ENCODE measurements around the gene IGF1. TPM values are rescaled to one million over a fixed set of nuclear protein-coding genes. Genes with fewer than 3 reads are reported as not detected.
A peak's percentile ranks its signal among the peaks of the same experiment; 100 is the strongest.

The IGF1 gene
- total and polyA plus RNA-seq, 12 donors = 1.7 to 28.4 (median 16.5) TPM

DNA sequence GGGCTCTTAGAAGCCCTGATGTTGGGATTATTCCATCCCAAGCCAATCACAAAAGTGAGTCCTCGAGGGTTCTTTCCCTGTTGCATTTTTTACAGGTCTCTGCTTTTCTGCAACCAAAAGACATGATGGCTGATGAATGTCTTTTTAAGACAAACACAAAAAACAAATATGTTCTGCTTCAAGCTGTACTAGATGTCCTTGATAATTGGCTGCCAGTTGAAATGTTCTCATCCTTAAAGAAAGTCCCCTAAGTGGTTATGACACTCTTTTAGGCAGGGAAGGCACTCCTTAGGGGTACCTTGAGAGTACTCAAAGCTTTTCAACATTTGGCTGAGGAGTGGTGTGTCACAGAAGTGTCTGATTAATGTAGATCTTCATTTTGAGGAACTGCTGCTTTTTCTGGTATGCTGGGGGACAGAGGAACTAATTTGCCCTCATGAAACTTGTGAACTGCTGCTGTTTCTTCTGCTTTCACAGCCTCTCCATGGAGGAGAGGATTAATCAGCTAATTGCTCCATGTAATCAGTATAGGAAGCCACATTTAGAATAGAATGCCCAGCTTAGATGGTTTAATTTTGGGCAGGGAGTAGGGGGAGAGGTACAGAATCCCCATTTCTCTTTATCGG is 22.8 kb upstream of the IGF1 start:
- TF ChIP-seq, protein P1, sequence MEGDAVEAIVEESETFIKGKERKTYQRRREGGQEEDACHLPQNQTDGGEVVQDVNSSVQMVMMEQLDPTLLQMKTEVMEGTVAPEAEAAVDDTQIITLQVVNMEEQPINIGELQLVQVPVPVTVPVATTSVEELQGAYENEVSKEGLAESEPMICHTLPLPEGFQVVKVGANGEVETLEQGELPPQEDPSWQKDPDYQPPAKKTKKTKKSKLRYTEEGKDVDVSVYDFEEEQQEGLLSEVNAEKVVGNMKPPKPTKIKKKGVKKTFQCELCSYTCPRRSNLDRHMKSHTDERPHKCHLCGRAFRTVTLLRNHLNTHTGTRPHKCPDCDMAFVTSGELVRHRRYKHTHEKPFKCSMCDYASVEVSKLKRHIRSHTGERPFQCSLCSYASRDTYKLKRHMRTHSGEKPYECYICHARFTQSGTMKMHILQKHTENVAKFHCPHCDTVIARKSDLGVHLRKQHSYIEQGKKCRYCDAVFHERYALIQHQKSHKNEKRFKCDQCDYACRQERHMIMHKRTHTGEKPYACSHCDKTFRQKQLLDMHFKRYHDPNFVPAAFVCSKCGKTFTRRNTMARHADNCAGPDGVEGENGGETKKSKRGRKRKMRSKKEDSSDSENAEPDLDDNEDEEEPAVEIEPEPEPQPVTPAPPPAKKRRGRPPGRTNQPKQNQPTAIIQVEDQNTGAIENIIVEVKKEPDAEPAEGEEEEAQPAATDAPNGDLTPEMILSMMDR (IDR thresholded peaks at IDR 0.05) = no peak
- no peak for TF ChIP-seq POLR2A (IDR thresholded peaks at IDR 0.05)
- intact Hi-C loops (cut with DNase I) = no loop called here
- H3K27me3 ChIP-seq = no peaks in the 10 kb centered on the region
- peaks cover 0 to 12% of the 10 kb centered on the region in 2 donors for H3K4me1 ChIP-seq (replicated peaks in 1 of 2)
- H3K27ac ChIP-seq = peak overlapping the region in 1 of 5 donors; percentile 20
- no peaks in the 10 kb centered on the region for H3K9me3 ChIP-seq (replicated peaks in 1 of 3)
- no peaks in the 10 kb centered on the region for H3K36me3 ChIP-seq (replicated peaks in 1 of 2)
- 65 to 80% (median 69%) methylated on average over 2 of the region's 2 CpGs for WGBS, 4 donors
- H3K4me3 ChIP-seq = no peak overlapping the region
- DNase-seq = no peak

GRCh38 chr12:102501773-102502172 is 21.4 kb upstream of the IGF1 start:
- intact Hi-C loops (cut with DNase I) = no loop called here
- DNase-seq = no peak
- Histone ChIP-seq H3K27ac (no peak overlapping the region), H3K27me3 (no peaks in the 10 kb centered on the region), H3K4me3 (peak overlapping the region in 1 of 4 donors; percentile 5), H3K9me3 (replicated peaks in 1 of 3) (no peaks in the 10 kb centered on the region), H3K36me3 (replicated peaks in 1 of 2) (no peaks in the 10 kb centered on the region), H3K4me1 (replicated peaks in 1 of 2) (peaks cover 0 to 12% of the 10 kb centered on the region in 2 donors)
- TF ChIP-seq, protein P1 (IDR thresholded peaks at IDR 0.05) = no peak
- TF ChIP-seq POLR2A (IDR thresholded peaks at IDR 0.05) = no peak
- WGBS, 4 donors = 27 to 49% (median 36%) methylated on average over 5 of the region's 5 CpGs

- peaks cover 0 to 12% of the 10 kb centered on the region in 2 donors for H3K4me1 ChIP-seq (replicated peaks in 1 of 2)
- H3K27ac ChIP-seq = no peak overlapping the region
- no peaks in the 10 kb centered on the region for H3K9me3 ChIP-seq (replicated peaks in 1 of 3)
- no peaks in the 10 kb centered on the region for H3K27me3 ChIP-seq
- DNase-seq = peak in 1 of 7 donors; percentile 16
- intact Hi-C loops (cut with DNase I) = no loop called here
- 32 to 58% (median 39%) methylated on average over 1 of the region's 1 CpG for WGBS, 4 donors
- H3K4me3 ChIP-seq = no peak overlapping the region
- TF ChIP-seq, protein P1 (IDR thresholded peaks at IDR 0.05) = no peak
- no peak for TF ChIP-seq POLR2A (IDR thresholded peaks at IDR 0.05)
- H3K36me3 ChIP-seq (replicated peaks in 1 of 2) = no peaks in the 10 kb centered on the region
Observed at GRCh38 chr12:102498471-102498870, 18.1 kb upstream of the IGF1 start.

- Histone ChIP-seq H3K27me3 (no peaks in the 10 kb centered on the region), H3K4me3 (no peak overlapping the region), H3K4me1 (replicated peaks in 1 of 2) (peaks cover 0 to 7% of the 10 kb centered on the region in 2 donors), H3K9me3 (replicated peaks in 1 of 3) (no peaks in the 10 kb centered on the region), H3K27ac (no peak overlapping the region), H3K36me3 (replicated peaks in 1 of 2) (no peaks in the 10 kb centered on the region)
- TF ChIP-seq POLR2A (IDR thresholded peaks at IDR 0.05) = no peak
- TF ChIP-seq, protein P1 (IDR thresholded peaks at IDR 0.05) = no peak
- DNase-seq = no peak
- 64 to 70% (median 67%) methylated on average over 1 of the region's 1 CpG for WGBS, 4 donors
- intact Hi-C loops (cut with DNase I) = no loop called here
Observed at GRCh38 chr12:102497743-102498142, 17.4 kb upstream of the IGF1 start.

Measured in adrenal gland (tissue), 12 donors.